Hepatocyte (in vitro differentiated cells): Measurements from ENCODE around the gene PPP1CC. TPM values are rescaled to one million over a fixed set of nuclear protein-coding genes. Genes with fewer than 3 reads are reported as not detected.

ENCODE experiments used
- DNase-seq: peaks from one replicate; pipeline ENCODE4 v3.0.0-alpha.2; 2016; ENCODE audit warnings: low spot score
- H2AFZ ChIP-seq: fragments of 200-600 bp; sonication (generic); 2 replicates; pipeline ENCODE4 v1.6.0; 2016; ENCODE audit warnings: antibody characterized with exemption, mild to moderate bottlenecking
- H3K27ac ChIP-seq: fragments of 200-600 bp; sonication (generic); 2 replicates; pipeline ENCODE4 v1.5.1; 2016; ENCODE audit warnings: mild to moderate bottlenecking
- H3K27me3 ChIP-seq: fragments of 200-600 bp; sonication (generic); 2 replicates; pipeline ENCODE4 v1.6.1; 2016
- H3K36me3 ChIP-seq: fragments of 200-600 bp; sonication (generic); replicated peaks from 2 replicates; pipeline ENCODE4 v1.5.1; 2016; ENCODE audit warnings: low read depth; ENCODE audit not compliant: insufficient read depth
- H3K4me1 ChIP-seq: fragments of 200-600 bp; sonication (generic); 2 replicates; pipeline ENCODE4 v1.5.1; 2016; ENCODE audit warnings: mild to moderate bottlenecking, moderate library complexity; ENCODE audit not compliant: insufficient read depth
- H3K4me2 ChIP-seq: fragments of 200-600 bp; sonication (generic); 2 replicates; pipeline ENCODE4 v1.6.0; 2016
- H3K4me3 ChIP-seq: fragments of 200-600 bp; sonication (generic); 2 replicates; pipeline ENCODE4 v1.5.1; 2016; ENCODE audit warnings: mild to moderate bottlenecking
- H3K79me2 ChIP-seq: fragments of 200-600 bp; sonication (generic); 2 replicates; pipeline ENCODE4 v1.6.0; 2017; ENCODE audit warnings: mild to moderate bottlenecking
- H3K9me2 ChIP-seq: fragments of 200-600 bp; sonication (generic); replicated peaks from 2 replicates; pipeline ENCODE4 v1.6.0; 2017; ENCODE audit warnings: mild to moderate bottlenecking; ENCODE audit not compliant: insufficient read depth
- H3K9me3 ChIP-seq: fragments of 200-600 bp; sonication (generic); 2 replicates; pipeline ENCODE4 v1.5.1; 2016; ENCODE audit warnings: low read depth, mild to moderate bottlenecking
- H4K20me1 ChIP-seq: fragments of 200-600 bp; sonication (generic); 2 replicates; pipeline ENCODE4 v1.6.0; 2016; ENCODE audit warnings: mild to moderate bottlenecking; ENCODE audit not compliant: insufficient read depth, poor library complexity, severe bottlenecking
- EZH2 ChIP-seq: fragments of 200-600 bp; sonication (generic); IDR thresholded peaks from 2 replicates; pipeline ENCODE4 v1.6.1; 2016; ENCODE audit warnings: antibody characterized with exemption, mild to moderate bottlenecking, borderline replicate concordance
- EZH2phosphoT487 ChIP-seq: fragments of 200-600 bp; sonication (generic); IDR thresholded peaks from one replicate; pipeline ENCODE4 v1.6.1; 2018; ENCODE audit warnings: antibody characterized with exemption, mild to moderate bottlenecking, low read depth, moderate library complexity; ENCODE audit not compliant: unreplicated experiment, severe bottlenecking
- WGBS: methylation state at CpG from one replicate; pipeline ENCODE4 v1.1.6; 2016; ENCODE audit warnings: low lambda C conversion rate; ENCODE audit errors: missing lambda C conversion rate; 5-methylcytosine and 5-hydroxymethylcytosine counted together
- polyA plus RNA-seq: library from polyadenylated mRNA; unstranded; fragments of >200 nt; fragmentation: Nextera tagmentation; extraction: Ambion mirVana; gene quantifications from 2 replicates; pipeline ENCODE4 v1.2.1, GENCODE V29; 2016
- total RNA-seq: library from RNA; depleted of rRNA; stranded (reverse); fragments of >200 nt; gene quantifications from 2 replicates; pipeline ENCODE4 v1.2.3, GENCODE V29; 2014
- TF ChIP-seq, protein P1 (sequence below): fragments of 200-600 bp; sonication (generic); IDR thresholded peaks from 2 replicates; pipeline ENCODE4 v1.5.1; 2016; ENCODE audit warnings: antibody characterized with exemption, mild to moderate bottlenecking; ENCODE audit not compliant: poor library complexity

PPP1CC gene
- total and polyA plus RNA-seq, 2 experiments from 2014 or later, result 43.5 to 134 TPM

DNA sequence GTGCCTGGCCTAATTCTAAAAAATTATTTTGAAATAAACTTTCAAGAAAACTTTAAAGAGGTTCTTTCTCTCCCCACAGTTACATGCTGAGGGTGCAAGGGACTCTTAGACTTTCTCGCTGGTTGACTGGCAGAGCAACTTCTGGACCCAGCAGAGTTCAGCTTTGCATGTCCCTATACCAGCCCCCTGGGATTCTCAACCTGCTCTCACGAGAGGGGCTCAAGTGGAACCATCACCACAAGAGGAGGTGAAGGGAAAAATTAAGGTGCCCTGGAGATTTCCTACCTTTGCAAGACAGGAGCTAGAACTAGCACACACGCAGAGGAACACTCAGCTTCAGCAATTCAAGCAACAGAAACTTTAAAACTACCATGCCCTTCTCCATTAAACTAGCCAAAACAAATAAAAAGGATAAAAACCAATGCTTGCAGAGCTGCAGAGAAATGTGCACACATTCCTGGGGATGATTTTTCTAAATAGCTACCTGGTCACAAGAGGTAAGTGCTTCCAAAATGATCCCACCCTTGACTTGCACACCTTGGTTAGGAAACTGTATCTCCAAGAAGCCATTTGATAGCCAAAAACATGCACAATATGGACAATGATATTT lies 56.3 kb downstream of the PPP1CC start:
- Histone ChIP-seq H3K9me2 (no peaks in the 10 kb centered on the region), H2AFZ (no peak overlapping the region), H3K79me2 (no peaks in the 10 kb centered on the region), H4K20me1 (no peaks in the 10 kb centered on the region), H3K4me2 (no peak overlapping the region), H3K4me3 (no peak overlapping the region), H3K27me3 (peaks cover 7% of the 10 kb centered on the region), H3K36me3 (no peaks in the 10 kb centered on the region), H3K9me3 (no peaks in the 10 kb centered on the region), H3K27ac (no peak overlapping the region), H3K4me1 (peaks cover 6% of the 10 kb centered on the region)
- WGBS, result 95% methylated on average over 3 of the region's 3 CpGs
- TF ChIP-seq EZH2phosphoT487 (no peak), EZH2 (no peak)
- TF ChIP-seq, protein P1, sequence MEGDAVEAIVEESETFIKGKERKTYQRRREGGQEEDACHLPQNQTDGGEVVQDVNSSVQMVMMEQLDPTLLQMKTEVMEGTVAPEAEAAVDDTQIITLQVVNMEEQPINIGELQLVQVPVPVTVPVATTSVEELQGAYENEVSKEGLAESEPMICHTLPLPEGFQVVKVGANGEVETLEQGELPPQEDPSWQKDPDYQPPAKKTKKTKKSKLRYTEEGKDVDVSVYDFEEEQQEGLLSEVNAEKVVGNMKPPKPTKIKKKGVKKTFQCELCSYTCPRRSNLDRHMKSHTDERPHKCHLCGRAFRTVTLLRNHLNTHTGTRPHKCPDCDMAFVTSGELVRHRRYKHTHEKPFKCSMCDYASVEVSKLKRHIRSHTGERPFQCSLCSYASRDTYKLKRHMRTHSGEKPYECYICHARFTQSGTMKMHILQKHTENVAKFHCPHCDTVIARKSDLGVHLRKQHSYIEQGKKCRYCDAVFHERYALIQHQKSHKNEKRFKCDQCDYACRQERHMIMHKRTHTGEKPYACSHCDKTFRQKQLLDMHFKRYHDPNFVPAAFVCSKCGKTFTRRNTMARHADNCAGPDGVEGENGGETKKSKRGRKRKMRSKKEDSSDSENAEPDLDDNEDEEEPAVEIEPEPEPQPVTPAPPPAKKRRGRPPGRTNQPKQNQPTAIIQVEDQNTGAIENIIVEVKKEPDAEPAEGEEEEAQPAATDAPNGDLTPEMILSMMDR, result no peak
- no peak for DNase-seq

DNA sequence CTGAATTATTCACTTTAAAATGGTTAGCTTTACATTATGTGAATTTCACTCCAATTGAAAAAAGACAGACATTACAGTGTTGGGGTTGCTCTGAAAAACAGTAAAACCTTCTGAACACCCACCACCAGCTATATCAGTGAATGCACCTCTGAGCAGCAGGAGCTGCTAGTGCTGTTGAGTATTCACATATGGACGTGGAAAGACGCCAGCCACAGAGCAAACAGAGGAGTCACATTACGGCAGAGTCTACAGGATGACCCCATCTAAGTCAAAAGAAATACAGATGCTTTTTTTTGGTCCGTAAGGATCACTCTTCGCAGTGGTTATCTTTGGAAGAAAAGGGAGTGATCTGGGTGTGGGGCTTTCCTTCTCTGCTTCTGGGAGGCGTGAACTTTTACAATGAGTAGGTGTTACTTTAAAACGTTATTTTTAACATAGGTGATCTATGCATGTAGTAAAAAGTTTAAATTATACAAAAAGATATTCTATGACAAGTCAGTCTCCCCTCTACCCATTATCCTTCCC lies 58.3 kb downstream of the PPP1CC start:
- no peak for TF ChIP-seq EZH2phosphoT487
- Histone ChIP-seq H3K27ac (no peak overlapping the region), H3K79me2 (no peaks in the 10 kb centered on the region), H3K4me2 (no peak overlapping the region), H3K4me3 (no peak overlapping the region), H3K27me3 (peaks cover 7% of the 10 kb centered on the region), H3K36me3 (no peaks in the 10 kb centered on the region), H3K9me3 (no peaks in the 10 kb centered on the region), H4K20me1 (no peaks in the 10 kb centered on the region), H2AFZ (no peak overlapping the region), H3K4me1 (peaks cover 6% of the 10 kb centered on the region), H3K9me2 (no peaks in the 10 kb centered on the region)
- WGBS, result 65% methylated on average over 7 of the region's 7 CpGs
- no peak for DNase-seq

DNA sequence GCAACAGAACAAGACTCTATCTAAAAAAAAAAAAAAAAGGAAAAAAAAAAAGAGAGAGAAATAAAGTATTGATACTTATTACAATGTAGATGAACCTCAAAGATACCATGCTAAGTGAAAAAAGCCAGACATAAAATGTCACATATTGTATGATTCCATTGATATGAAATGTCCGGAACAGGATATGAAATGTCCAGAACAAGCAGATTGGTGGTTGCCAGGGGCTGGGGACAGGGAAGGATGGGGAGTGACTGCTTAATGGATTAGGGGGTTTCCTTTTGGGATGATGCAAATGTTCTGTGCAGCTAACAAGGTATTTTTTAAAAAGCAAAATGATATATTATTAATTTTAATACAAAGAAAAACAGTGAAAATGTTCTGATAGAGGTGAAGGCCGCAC lies 58.8 kb downstream of the PPP1CC start:
- WGBS, result 96% methylated on average over 2 of the region's 2 CpGs

DNA sequence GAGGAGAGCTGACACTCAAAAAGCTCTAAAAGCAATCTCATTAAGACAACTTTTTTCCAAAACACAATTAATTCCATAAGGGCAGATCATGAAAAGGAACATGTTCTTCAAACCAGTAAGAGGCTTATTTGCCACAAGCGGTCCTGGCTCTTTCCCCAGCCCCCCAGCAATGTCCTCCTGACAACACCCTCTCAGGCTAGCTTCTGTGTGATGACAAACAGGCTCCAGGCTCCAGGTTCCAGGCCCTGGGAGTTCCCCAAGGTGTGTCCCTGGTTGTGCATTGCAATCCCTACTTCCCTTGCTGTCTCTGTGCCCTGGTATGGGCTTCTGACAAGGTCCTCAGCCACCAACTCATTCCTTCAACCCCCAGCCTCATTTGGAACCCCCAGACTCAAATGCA lies 62.7 kb downstream of the PPP1CC start:
- Histone ChIP-seq H3K36me3 (no peaks in the 10 kb centered on the region), H3K4me3 (no peak overlapping the region), H3K27me3 (no peaks in the 10 kb centered on the region), H3K9me2 (no peaks in the 10 kb centered on the region), H2AFZ (no peak overlapping the region), H3K4me2 (no peak overlapping the region), H3K4me1 (no peaks in the 10 kb centered on the region), H3K79me2 (no peaks in the 10 kb centered on the region), H4K20me1 (no peaks in the 10 kb centered on the region), H3K9me3 (no peaks in the 10 kb centered on the region), H3K27ac (no peak overlapping the region)
- TF ChIP-seq EZH2, result no peak
- TF ChIP-seq, protein P1, result no peak
- no peak for TF ChIP-seq EZH2phosphoT487
- no peak for DNase-seq
- WGBS, result 83% methylated on average over 1 of the region's 1 CpG

More for the DNA sequence above, 58.8 kb downstream of the PPP1CC start:
- peaks cover 6% of the 10 kb centered on the region for H3K4me1 ChIP-seq
- H3K9me3 ChIP-seq, result no peaks in the 10 kb centered on the region
- no peak overlapping the region for H3K27ac ChIP-seq
- no peak overlapping the region for H2AFZ ChIP-seq
- H3K27me3 ChIP-seq, result peaks cover 7% of the 10 kb centered on the region
- H3K9me2 ChIP-seq, result no peaks in the 10 kb centered on the region
- H4K20me1 ChIP-seq, result no peaks in the 10 kb centered on the region
- no peak for DNase-seq
- H3K79me2 ChIP-seq, result no peaks in the 10 kb centered on the region
- TF ChIP-seq EZH2phosphoT487 (no peak), EZH2 (no peak)
- TF ChIP-seq, protein P1, result no peak
- no peak overlapping the region for H3K4me3 ChIP-seq
- no peaks in the 10 kb centered on the region for H3K36me3 ChIP-seq
- H3K4me2 ChIP-seq, result no peak overlapping the region
